Measurements from ENCODE around the gene EHHADH. TPM values are rescaled to one million over a fixed set of nuclear protein-coding genes. Genes with fewer than 3 reads are reported as not detected.

Gene EHHADH
- total RNA-seq, 4 donors from 2014 or later: 15.7 to 31.5 (median 21.1) TPM

DNA sequence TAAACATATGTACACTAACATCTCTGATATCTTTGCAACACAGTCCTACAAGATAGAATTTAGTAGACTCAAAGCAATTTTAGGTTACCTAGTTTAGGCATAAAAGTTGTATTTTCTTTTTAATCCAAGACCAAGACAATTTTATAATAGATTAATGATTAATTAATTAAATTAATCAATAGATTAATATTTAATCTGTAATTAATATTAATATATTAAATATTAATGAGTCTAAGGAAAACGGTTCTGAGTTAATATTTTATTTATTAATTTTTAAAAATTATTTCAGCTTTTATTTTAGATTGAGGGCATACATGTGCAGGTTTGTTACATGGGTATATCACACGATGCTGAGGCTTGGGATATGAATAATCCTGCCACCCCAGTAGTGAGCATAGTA, 49.0 kb downstream of the EHHADH start:
- Histone ChIP-seq H3K27me3 (no peaks in the 10 kb centered on the region), H3K4me1 (peaks cover 0 to 3% (median 0%) of the 10 kb centered on the region in 4 donors), H3K36me3 (peaks cover 0 to 10% (median 0%) of the 10 kb centered on the region in 3 donors), H3K27ac (no peak overlapping the region), H3K4me3 (no peak overlapping the region), H3K9me3 (no peaks in the 10 kb centered on the region)
- TF ChIP-seq, protein P1, sequence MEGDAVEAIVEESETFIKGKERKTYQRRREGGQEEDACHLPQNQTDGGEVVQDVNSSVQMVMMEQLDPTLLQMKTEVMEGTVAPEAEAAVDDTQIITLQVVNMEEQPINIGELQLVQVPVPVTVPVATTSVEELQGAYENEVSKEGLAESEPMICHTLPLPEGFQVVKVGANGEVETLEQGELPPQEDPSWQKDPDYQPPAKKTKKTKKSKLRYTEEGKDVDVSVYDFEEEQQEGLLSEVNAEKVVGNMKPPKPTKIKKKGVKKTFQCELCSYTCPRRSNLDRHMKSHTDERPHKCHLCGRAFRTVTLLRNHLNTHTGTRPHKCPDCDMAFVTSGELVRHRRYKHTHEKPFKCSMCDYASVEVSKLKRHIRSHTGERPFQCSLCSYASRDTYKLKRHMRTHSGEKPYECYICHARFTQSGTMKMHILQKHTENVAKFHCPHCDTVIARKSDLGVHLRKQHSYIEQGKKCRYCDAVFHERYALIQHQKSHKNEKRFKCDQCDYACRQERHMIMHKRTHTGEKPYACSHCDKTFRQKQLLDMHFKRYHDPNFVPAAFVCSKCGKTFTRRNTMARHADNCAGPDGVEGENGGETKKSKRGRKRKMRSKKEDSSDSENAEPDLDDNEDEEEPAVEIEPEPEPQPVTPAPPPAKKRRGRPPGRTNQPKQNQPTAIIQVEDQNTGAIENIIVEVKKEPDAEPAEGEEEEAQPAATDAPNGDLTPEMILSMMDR (IDR thresholded peaks at IDR 0.05): no peak
- DNase-seq: no peak

DNA sequence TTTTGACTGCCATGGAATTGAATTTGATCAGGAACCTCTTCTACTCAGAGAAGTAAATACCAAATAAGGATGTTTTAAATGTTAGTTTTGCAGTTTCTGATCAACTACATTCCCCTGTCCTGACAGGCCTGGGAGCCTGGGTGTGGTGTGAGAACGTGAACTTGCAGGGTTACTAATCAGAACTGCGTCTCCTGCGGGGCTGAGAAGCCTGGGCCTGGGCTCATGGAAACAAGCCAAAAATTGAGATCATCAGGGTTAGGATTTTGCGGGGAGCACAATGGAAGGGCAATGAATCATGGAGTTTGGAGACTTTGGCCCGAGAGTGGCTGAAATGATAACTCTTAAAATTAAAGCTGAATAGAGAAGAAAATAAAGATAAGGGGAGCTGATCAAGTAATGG, 53.2 kb downstream of the EHHADH start:
- no peak for DNase-seq
- Histone ChIP-seq H3K27me3 (no peaks in the 10 kb centered on the region), H3K4me3 (no peak overlapping the region), H3K4me1 (no peaks in the 10 kb centered on the region), H3K36me3 (peaks cover 0 to 10% (median 0%) of the 10 kb centered on the region in 3 donors), H3K9me3 (no peaks in the 10 kb centered on the region), H3K27ac (no peak overlapping the region)
- TF ChIP-seq, protein P1 (IDR thresholded peaks at IDR 0.05): no peak
- TF ChIP-seq POLR2A (IDR thresholded peaks at IDR 0.05): no peak

DNA sequence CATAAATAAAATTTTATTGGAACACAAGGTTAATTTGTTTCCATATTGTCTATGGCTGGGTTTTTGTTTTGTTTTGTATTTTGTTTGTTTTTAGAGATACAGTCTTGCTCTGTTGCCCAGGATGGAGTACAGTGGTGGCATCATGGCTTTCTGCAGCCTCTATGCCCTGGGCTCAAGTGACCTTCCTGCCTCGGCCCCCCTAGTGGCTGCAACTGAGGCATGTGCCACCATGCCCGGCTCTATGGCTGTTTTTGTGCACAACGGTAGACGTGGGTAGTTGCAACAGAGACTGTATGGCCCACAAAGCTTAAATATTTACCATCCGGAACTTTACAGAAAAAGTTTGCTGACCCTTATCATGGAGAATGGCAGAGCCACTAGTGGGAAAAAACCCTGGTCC, 54.2 kb downstream of the EHHADH start:
- no peak overlapping the region for H3K4me3 ChIP-seq

DNA sequence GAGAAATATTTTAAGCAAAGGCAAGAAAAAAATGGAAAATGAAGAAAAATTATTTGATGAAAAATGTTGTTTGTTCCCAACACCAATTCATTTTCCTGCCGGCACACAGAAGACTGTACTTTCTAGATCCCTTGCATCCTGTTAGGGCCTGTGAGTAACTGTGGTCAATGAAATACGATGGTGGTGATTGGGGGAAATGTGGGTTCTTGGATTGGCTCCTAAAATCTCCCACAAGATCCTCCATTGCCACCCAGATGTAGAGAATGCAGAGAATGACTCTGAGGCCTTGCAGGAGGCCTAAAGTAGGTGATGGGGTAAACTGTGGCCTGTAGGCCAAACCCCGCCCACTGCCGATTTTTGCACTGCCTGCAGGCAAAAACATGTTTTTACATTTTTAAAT, 54.6 kb downstream of the EHHADH start:
- H3K27me3 ChIP-seq: no peaks in the 10 kb centered on the region
- H3K36me3 ChIP-seq: peaks cover 0 to 7% (median 0%) of the 10 kb centered on the region in 3 donors
- no peak for TF ChIP-seq POLR2A (IDR thresholded peaks at IDR 0.05)
- TF ChIP-seq, protein P1 (IDR thresholded peaks at IDR 0.05): no peak
- no peaks in the 10 kb centered on the region for H3K4me1 ChIP-seq
- no peak overlapping the region for H3K4me3 ChIP-seq
- no peak for DNase-seq
- H3K27ac ChIP-seq: no peak overlapping the region
- H3K9me3 ChIP-seq: no peaks in the 10 kb centered on the region

More for the DNA sequence above, 54.2 kb downstream of the EHHADH start:
- Histone ChIP-seq H3K9me3 (no peaks in the 10 kb centered on the region), H3K4me1 (no peaks in the 10 kb centered on the region), H3K27ac (no peak overlapping the region), H3K36me3 (peaks cover 0 to 10% (median 0%) of the 10 kb centered on the region in 3 donors), H3K27me3 (no peaks in the 10 kb centered on the region)
- TF ChIP-seq, protein P1 (IDR thresholded peaks at IDR 0.05): no peak
- TF ChIP-seq POLR2A (IDR thresholded peaks at IDR 0.05): no peak
- DNase-seq: no peak

DNA sequence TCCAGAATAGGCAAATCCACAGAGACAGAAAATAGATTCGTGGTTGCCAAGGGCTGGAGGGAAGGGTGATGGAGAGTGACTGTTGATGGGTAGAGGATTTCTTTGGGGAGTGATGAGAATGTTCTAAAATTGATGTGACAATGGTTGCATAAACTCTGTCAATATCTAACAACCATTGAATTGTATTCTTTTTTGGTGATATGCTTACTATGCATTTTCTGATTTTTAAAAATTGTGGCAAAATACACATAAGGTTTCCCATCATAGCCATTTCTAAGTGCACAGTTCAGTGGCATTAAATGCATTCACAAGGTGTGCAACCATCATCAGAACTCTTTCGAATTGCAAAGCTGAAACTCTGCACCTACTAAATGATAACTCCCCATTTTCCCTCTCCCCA, 56.8 kb downstream of the EHHADH start:
- H3K27ac ChIP-seq: no peak overlapping the region
- no peak overlapping the region for H3K4me3 ChIP-seq
- no peaks in the 10 kb centered on the region for H3K9me3 ChIP-seq
- peaks cover 0 to 12% (median 0%) of the 10 kb centered on the region in 3 donors for H3K36me3 ChIP-seq
- TF ChIP-seq, protein P1 (IDR thresholded peaks at IDR 0.05): no peak
- no peak for TF ChIP-seq POLR2A (IDR thresholded peaks at IDR 0.05)
- H3K4me1 ChIP-seq: no peaks in the 10 kb centered on the region
- H3K27me3 ChIP-seq: no peaks in the 10 kb centered on the region
- DNase-seq: no peak

DNA sequence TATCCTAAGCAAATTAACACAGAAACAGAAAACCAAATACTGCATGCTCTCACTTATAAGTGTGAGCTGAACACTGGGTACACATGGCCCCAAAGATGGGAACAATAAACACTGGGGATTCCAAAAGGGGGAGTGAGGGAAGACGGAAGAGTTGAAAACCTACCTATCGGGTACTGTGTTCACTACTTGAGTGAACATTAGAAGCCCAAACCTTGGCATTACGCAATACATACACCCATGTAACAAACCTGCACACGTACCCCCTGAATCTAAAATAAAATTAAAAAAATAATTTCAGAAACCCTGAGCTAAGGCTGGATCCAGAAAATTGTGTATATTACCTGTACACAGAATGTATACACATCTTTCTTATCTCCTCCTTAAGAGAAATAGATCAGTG, 58.2 kb downstream of the EHHADH start:
- no peak for DNase-seq
- no peak for TF ChIP-seq POLR2A (IDR thresholded peaks at IDR 0.05)
- TF ChIP-seq, protein P1 (IDR thresholded peaks at IDR 0.05): no peak
- H3K4me3 ChIP-seq: no peak overlapping the region
- H3K27me3 ChIP-seq: no peaks in the 10 kb centered on the region
- no peaks in the 10 kb centered on the region for H3K9me3 ChIP-seq
- no peak overlapping the region for H3K27ac ChIP-seq
- H3K36me3 ChIP-seq: peaks cover 0 to 12% (median 0%) of the 10 kb centered on the region in 3 donors
- no peaks in the 10 kb centered on the region for H3K4me1 ChIP-seq
